Caki2 (cell line): Measurements from ENCODE around the gene AUP1. TPM values are rescaled to one million over a fixed set of nuclear protein-coding genes. Genes with fewer than 3 reads are reported as not detected.
"Not testable (repeated sequence)": the region's sequence is repeated elsewhere in the genome, so short reads cannot be mapped to it uniquely, and the experiment has no call there.

Experiments used
- DNase-seq: peaks from one replicate; pipeline ENCODE4 v3.0.0-alpha.2; 2015; ENCODE audit warnings: low read depth
- in situ Hi-C: cut with HindIII; loops from 2 replicates; pipeline ENCODE4 v1.10.0; 2016; ENCODE audit warnings: low sequenced_read_pairs, low pct_unique_long_range_greater_than_20kb, mixed read lengths
- total RNA-seq: library from RNA; depleted of rRNA; stranded (reverse); fragments of >200 nt; shearing (Covaris generic); gene quantifications from 2 replicates; pipeline ENCODE4 v1.2.3, GENCODE V29; 2014; ENCODE audit warnings: low replicate concordance; rRNA removed

Gene AUP1
- total RNA-seq, 1 experiment from 2014 or later: 130 TPM

GRCh38 chr2:74489906-74490305, 39.6 kb downstream of the AUP1 start:
- DNase-seq: no peak
- in situ Hi-C loops: no loop called here

- in situ Hi-C loops: no loop called here
- no peak for DNase-seq
These were observed 40.6 kb downstream of the AUP1 start for GRCh38 chr2:74488643-74489481.

- in situ Hi-C loops: no loop called here
- no peak for DNase-seq
These were observed 43.4 kb downstream of the AUP1 start for GRCh38 chr2:74486141-74486540.

GRCh38 chr2:74483675-74484164, 45.8 kb downstream of the AUP1 start:
- in situ Hi-C loops: not testable (repeated sequence)

GRCh38 chr2:74482801-74483674, 46.5 kb downstream of the AUP1 start, which contains the start of the genes CCDC142 and TTC31:
CCDC142 (minus strand) TSS chr2:74482998; CDS start chr2:74482837, 161 bp downstream.
TTC31 (plus strand) TSS chr2:74483081; CDS start chr2:74483096, 15 bp downstream.
- in situ Hi-C loops: no loop called here
- DNase-seq: peak; percentile 95

More at GRCh38 chr2:74483675-74484164, 45.8 kb downstream of the AUP1 start:
- not testable (repeated sequence) for DNase-seq

GRCh38 chr2:74481961-74482800, 47.3 kb downstream of the AUP1 start:
- in situ Hi-C loops: no loop called here
- DNase-seq: no peak

GRCh38 chr2:74481431-74481830, 48.1 kb downstream of the AUP1 start:
- no peak for DNase-seq
- in situ Hi-C loops: no loop called here

Other genes starting within 250 kb of the AUP1 start
- gene SLC4A5, start 186.3 kb downstream of the AUP1 start, total RNA-seq: 0.84 and 7.1 TPM in 2 replicates
- gene DCTN1, start 149.4 kb downstream of the AUP1 start, total RNA-seq: 117 TPM in 2 replicates
- 7.9 and 9.6 TPM in 2 replicates for gene C2orf81, start 108.1 kb downstream of the AUP1 start, total RNA-seq
- gene WDR54, start 108.0 kb downstream of the AUP1 start, total RNA-seq: 183 and 209 TPM in 2 replicates
- 55.6 and 71.1 TPM in 2 replicates for gene RTKN, start 87.8 kb downstream of the AUP1 start, total RNA-seq
- gene INO80B, start 74.6 kb downstream of the AUP1 start, total RNA-seq: 13.5 and 37.7 TPM in 2 replicates
- 63.4 and 110 TPM in 2 replicates for gene WBP1, start 71.3 kb downstream of the AUP1 start, total RNA-seq
- 77.2 and 80.5 TPM in 2 replicates for gene MOGS, start 64.3 kb downstream of the AUP1 start, total RNA-seq
- 54.0 and 123 TPM in 2 replicates for gene MRPL53, start 57.0 kb downstream of the AUP1 start, total RNA-seq
- 10.7 and 15.0 TPM in 2 replicates for gene CCDC142, start 46.7 kb downstream of the AUP1 start, total RNA-seq
- 10.6 and 19.9 TPM in 2 replicates for gene TTC31, start 46.6 kb downstream of the AUP1 start, total RNA-seq
- 28.5 and 41.0 TPM in 2 replicates for gene LBX2, start 30.1 kb downstream of the AUP1 start, total RNA-seq
- 19.9 and 30.5 TPM in 2 replicates for gene PCGF1, start 22.0 kb downstream of the AUP1 start, total RNA-seq
- not detected in 2 replicates for gene TLX2, start 15.3 kb downstream of the AUP1 start, total RNA-seq
- gene DQX1, start 3.5 kb downstream of the AUP1 start, total RNA-seq: not detected in 2 replicates
- 60.3 and 84.7 TPM in 2 replicates for gene HTRA2, start 227 bp upstream of the AUP1 start, total RNA-seq
- 0.81 and 2.2 TPM in 2 replicates for gene LOXL3, start 24.2 kb upstream of the AUP1 start, total RNA-seq
- 19.7 and 21.9 TPM in 2 replicates for gene DOK1, start 25.0 kb upstream of the AUP1 start, total RNA-seq
- gene M1AP, start 118.6 kb upstream of the AUP1 start, total RNA-seq: not detected in 2 replicates
- 4.7 and 7.6 TPM in 2 replicates for gene SEMA4F, start 124.5 kb upstream of the AUP1 start, total RNA-seq